GM18873 (cell line): ENCODE data around the gene CALR3.

Experiments
- ATAC-seq: cut with Tn5 transposase; IDR thresholded peaks from one replicate; pipeline ENCODE4 v1.9.1; 2021; ENCODE audit warnings: mild to moderate bottlenecking, moderate library complexity, moderate number of reproducible peaks; ENCODE audit not compliant: unreplicated experiment, low FRiP score

The CALR3 gene

DNA sequence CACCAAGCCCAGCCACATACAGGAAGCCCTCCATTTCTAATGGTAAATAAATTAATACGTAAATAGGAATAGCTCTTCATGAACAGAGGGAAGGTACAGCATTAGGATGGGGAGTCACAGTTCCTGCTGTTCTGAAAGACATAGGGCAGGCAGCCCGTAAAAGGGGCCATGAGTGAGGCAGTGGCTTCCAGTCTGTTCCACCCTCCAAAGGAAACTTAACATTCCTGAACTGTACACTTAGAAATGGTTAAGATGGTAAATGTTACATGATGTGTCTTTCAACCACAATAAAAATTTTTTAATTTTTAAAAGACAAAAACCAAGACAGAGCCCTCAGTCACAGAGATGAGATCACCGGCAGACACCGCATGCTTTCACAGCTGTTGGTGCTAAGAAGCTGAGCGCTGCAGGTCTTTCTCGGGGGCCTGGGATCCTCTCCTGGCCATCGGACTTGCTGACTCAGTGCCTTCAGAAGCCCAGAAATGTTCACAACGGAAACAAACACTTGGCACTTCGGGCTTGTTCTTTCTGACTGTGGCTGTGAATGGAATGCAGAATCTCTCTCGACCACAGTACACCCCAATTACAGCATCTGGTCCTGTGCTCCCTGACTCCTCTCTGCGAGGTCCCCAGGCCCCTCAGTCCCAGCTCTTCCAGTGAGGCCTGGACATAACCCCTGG lies 60.6 kb downstream of the CALR3 start:
- ATAC-seq, result no peak

GRCh38 chr19:16433986-16434385 lies 62.0 kb downstream of the CALR3 start:
- ATAC-seq, result no peak

DNA sequence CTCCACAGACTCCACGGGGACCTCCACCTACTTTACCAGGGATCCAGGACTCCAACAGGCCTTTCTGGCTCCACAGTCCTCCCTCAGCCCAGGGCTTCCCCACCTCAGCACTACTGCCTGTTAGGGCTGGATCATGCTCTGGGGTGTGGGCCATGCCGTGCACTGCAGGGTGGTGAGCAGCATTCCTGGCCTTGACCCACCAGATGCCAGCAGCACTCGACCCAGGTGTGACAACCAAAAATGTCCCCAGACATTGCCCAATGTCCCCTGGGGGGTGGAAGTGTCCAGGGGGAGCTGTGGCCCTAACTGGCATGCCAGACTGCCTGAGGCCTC lies 66.2 kb downstream of the CALR3 start:
- no peak for ATAC-seq

DNA sequence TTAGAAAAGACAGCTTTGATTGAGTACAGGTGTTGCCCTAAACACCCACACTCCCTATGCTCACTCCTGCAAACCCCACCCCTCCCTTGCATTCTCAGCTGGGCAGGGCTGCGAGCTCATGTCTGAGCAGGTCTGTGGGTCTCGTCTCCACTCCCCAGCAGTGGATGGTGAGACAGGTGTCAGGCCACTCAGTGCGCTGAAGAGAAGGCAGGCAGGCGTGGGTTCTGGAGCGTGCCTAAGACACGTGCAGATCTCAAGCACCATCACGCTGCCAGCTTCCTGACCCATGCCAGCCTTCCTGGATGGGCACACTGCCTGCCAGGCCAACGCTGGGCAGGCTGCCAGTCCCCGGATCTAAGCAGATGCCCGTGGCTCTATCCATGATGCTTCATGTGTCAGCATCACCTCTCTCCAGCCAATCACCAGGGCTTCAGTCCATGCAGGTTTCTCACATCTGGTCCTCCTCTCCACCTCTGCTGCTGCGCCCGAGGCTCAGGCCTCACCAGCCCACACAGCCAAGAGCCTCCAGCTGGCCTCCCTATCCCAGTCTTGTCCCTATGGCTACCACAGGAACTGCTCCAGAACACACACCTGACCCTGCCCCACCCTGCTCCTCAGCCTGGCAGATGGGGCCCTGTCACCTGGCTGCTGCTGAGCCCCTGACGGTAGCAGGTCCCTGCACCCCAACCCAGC lies 66.8 kb downstream of the CALR3 start:
- ATAC-seq, result no peak
